ENCODE measurements around the gene SV2C.

SV2C gene, protein sequence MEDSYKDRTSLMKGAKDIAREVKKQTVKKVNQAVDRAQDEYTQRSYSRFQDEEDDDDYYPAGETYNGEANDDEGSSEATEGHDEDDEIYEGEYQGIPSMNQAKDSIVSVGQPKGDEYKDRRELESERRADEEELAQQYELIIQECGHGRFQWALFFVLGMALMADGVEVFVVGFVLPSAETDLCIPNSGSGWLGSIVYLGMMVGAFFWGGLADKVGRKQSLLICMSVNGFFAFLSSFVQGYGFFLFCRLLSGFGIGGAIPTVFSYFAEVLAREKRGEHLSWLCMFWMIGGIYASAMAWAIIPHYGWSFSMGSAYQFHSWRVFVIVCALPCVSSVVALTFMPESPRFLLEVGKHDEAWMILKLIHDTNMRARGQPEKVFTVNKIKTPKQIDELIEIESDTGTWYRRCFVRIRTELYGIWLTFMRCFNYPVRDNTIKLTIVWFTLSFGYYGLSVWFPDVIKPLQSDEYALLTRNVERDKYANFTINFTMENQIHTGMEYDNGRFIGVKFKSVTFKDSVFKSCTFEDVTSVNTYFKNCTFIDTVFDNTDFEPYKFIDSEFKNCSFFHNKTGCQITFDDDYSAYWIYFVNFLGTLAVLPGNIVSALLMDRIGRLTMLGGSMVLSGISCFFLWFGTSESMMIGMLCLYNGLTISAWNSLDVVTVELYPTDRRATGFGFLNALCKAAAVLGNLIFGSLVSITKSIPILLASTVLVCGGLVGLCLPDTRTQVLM

DNA sequence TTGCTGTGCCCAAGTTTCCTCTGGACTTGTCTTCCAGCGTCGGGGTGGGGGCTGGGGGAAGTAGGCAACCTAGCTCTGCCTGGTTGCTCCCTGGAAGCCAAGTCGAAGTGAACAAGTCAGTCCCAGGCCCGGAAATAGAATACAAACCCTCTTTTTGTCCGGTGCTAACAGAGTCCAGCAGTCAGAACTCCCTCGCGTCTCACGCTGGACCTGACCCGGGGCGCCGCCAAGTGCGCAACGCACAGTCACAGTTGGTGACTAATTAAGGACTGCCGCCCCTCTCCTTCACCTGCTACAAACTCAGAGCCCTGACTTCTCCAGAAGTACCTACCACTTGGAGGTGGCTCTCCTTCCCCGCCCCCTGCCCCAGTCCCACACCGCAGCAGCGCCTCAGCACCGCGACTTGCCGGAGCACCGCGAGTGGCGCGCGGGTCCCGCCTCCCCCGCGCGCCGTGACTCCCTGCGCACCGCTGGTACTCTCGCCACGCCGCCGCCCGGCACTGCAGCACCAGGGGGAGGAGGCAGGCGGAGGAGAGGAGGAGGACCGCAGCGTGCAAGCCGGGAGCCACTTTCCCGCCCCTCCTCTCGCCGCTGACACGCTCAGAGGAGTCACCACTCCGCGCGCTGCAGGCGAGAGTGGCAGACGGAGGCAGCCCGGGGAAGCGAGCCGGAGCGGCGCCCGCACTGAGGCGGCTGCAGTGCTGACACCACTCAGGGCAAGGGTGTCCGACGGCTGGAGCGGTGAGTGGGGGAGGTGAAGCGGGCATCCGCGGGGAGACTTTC, at the start of gene SV2C:
SV2C (plus strand) TSS at position 612 of the 783 bp plus-strand sequence. CDS start 48,368 bp downstream, outside the sequence.
- ChIA-PET CTCF (interaction anchor here (0.6 kb wide), 1 partner anchor 127 kb away, joined by 6 read pairs; no protein-coding TSS in a partner anchor), POLR2A (no interaction called here)
- H3K27ac ChIP-seq (ENCODE audit: extremely low read depth, low read depth, low read length), result no peak within 1 kb of the TSS
- peak within 1 kb of the TSS; percentile 39 for H3K4me3 ChIP-seq (ENCODE audit: low read depth, low read length)
- peaks cover 7% of the 10 kb centered on the region; the same call in 1 of the 2 replicates for H3K4me1 ChIP-seq (ENCODE audit: control insufficient read depth, insufficient read depth, low read length)
- H3K36me3 ChIP-seq (ENCODE audit: control insufficient read depth in 2 of 2, insufficient read depth in 1 of 2, low read length in 2 of 2), result no peaks in the 10 kb centered on the region
- no peaks in the 10 kb centered on the region for H3K9me3 ChIP-seq (ENCODE audit: control insufficient read depth, insufficient read depth, low read depth, low read length)
- no peak for TF ChIP-seq ZNF221 (tag by site-specific recombination; IDR thresholded peaks at IDR 0.05; ENCODE audit: borderline replicate concordance)
- no peak for TF ChIP-seq BCL11A (tag by site-specific recombination; IDR thresholded peaks at IDR 0.05; ENCODE audit: low read depth)
- peak; percentile 39; the same call in 1 of the 2 replicates for TF ChIP-seq ZNF561 (tag by site-specific recombination; IDR thresholded peaks at IDR 0.05; ENCODE audit: borderline replicate concordance)
- TF ChIP-seq, protein P1, sequence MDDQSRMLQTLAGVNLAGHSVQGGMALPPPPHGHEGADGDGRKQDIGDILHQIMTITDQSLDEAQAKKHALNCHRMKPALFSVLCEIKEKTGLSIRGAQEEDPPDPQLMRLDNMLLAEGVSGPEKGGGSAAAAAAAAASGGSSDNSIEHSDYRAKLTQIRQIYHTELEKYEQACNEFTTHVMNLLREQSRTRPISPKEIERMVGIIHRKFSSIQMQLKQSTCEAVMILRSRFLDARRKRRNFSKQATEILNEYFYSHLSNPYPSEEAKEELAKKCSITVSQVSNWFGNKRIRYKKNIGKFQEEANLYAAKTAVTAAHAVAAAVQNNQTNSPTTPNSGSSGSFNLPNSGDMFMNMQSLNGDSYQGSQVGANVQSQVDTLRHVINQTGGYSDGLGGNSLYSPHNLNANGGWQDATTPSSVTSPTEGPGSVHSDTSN (CRISPR knock-in tag; IDR thresholded peaks at IDR 0.05), result peak; percentile 33; the same call in 1 of the 2 replicates
- TF ChIP-seq, protein P2, sequence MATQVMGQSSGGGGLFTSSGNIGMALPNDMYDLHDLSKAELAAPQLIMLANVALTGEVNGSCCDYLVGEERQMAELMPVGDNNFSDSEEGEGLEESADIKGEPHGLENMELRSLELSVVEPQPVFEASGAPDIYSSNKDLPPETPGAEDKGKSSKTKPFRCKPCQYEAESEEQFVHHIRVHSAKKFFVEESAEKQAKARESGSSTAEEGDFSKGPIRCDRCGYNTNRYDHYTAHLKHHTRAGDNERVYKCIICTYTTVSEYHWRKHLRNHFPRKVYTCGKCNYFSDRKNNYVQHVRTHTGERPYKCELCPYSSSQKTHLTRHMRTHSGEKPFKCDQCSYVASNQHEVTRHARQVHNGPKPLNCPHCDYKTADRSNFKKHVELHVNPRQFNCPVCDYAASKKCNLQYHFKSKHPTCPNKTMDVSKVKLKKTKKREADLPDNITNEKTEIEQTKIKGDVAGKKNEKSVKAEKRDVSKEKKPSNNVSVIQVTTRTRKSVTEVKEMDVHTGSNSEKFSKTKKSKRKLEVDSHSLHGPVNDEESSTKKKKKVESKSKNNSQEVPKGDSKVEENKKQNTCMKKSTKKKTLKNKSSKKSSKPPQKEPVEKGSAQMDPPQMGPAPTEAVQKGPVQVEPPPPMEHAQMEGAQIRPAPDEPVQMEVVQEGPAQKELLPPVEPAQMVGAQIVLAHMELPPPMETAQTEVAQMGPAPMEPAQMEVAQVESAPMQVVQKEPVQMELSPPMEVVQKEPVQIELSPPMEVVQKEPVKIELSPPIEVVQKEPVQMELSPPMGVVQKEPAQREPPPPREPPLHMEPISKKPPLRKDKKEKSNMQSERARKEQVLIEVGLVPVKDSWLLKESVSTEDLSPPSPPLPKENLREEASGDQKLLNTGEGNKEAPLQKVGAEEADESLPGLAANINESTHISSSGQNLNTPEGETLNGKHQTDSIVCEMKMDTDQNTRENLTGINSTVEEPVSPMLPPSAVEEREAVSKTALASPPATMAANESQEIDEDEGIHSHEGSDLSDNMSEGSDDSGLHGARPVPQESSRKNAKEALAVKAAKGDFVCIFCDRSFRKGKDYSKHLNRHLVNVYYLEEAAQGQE (tag by site-specific recombination; IDR thresholded peaks at IDR 0.05), result peak; percentile 18; the same call in 1 of the 2 replicates
- TF ChIP-seq ZNF394 (tag by site-specific recombination; IDR thresholded peaks at IDR 0.05; ENCODE audit: borderline replicate concordance), result peak; percentile 23; the same call in 1 of the 2 replicates
- TF ChIP-seq ZNF302 (tag by site-specific recombination; IDR thresholded peaks at IDR 0.05; ENCODE audit: low read depth), result no peak
- no peak for TF ChIP-seq ZSCAN23 (tag by site-specific recombination; IDR thresholded peaks at IDR 0.05)
- 0 out of 2 replicates have a peak, but pooled peaks have one; percentile 29 for TF ChIP-seq KLF9 (tag by site-specific recombination; IDR thresholded peaks at IDR 0.05; ENCODE audit: low read depth)
- TF ChIP-seq, protein P3, sequence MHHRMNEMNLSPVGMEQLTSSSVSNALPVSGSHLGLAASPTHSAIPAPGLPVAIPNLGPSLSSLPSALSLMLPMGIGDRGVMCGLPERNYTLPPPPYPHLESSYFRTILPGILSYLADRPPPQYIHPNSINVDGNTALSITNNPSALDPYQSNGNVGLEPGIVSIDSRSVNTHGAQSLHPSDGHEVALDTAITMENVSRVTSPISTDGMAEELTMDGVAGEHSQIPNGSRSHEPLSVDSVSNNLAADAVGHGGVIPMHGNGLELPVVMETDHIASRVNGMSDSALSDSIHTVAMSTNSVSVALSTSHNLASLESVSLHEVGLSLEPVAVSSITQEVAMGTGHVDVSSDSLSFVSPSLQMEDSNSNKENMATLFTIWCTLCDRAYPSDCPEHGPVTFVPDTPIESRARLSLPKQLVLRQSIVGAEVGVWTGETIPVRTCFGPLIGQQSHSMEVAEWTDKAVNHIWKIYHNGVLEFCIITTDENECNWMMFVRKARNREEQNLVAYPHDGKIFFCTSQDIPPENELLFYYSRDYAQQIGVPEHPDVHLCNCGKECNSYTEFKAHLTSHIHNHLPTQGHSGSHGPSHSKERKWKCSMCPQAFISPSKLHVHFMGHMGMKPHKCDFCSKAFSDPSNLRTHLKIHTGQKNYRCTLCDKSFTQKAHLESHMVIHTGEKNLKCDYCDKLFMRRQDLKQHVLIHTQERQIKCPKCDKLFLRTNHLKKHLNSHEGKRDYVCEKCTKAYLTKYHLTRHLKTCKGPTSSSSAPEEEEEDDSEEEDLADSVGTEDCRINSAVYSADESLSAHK (tag by site-specific recombination; IDR thresholded peaks at IDR 0.05), result no peak
- TF ChIP-seq, protein P4, sequence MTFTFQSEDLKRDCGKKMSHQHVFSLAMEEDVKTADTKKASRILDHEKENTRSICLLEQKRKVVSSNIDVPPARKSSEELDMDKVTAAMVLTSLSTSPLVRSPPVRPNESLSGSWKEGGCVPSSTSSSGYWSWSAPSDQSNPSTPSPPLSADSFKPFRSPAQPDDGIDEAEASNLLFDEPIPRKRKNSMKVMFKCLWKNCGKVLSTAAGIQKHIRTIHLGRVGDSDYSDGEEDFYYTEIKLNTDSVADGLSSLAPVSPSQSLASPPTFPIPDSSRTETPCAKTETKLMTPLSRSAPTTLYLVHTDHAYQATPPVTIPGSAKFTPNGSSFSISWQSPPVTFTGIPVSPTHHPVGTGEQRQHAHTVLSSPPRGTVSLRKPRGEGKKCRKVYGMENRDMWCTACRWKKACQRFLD (tag by site-specific recombination; IDR thresholded peaks at IDR 0.05), result no peak
- no peak for TF ChIP-seq ZNF239 (tag by site-specific recombination; IDR thresholded peaks at IDR 0.05)
- TF ChIP-seq, protein P5, sequence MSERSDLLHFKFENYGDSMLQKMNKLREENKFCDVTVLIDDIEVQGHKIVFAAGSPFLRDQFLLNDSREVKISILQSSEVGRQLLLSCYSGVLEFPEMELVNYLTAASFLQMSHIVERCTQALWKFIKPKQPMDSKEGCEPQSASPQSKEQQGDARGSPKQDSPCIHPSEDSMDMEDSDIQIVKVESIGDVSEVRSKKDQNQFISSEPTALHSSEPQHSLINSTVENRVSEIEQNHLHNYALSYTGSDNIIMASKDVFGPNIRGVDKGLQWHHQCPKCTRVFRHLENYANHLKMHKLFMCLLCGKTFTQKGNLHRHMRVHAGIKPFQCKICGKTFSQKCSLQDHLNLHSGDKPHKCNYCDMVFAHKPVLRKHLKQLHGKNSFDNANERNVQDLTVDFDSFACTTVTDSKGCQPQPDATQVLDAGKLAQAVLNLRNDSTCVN (tag by site-specific recombination; optimal IDR thresholded peaks at IDR 0.05), result peak; percentile 90
- TF ChIP-seq ZNF544 (tag by site-specific recombination; IDR thresholded peaks at IDR 0.05), result no peak
- TF ChIP-seq, protein P6, sequence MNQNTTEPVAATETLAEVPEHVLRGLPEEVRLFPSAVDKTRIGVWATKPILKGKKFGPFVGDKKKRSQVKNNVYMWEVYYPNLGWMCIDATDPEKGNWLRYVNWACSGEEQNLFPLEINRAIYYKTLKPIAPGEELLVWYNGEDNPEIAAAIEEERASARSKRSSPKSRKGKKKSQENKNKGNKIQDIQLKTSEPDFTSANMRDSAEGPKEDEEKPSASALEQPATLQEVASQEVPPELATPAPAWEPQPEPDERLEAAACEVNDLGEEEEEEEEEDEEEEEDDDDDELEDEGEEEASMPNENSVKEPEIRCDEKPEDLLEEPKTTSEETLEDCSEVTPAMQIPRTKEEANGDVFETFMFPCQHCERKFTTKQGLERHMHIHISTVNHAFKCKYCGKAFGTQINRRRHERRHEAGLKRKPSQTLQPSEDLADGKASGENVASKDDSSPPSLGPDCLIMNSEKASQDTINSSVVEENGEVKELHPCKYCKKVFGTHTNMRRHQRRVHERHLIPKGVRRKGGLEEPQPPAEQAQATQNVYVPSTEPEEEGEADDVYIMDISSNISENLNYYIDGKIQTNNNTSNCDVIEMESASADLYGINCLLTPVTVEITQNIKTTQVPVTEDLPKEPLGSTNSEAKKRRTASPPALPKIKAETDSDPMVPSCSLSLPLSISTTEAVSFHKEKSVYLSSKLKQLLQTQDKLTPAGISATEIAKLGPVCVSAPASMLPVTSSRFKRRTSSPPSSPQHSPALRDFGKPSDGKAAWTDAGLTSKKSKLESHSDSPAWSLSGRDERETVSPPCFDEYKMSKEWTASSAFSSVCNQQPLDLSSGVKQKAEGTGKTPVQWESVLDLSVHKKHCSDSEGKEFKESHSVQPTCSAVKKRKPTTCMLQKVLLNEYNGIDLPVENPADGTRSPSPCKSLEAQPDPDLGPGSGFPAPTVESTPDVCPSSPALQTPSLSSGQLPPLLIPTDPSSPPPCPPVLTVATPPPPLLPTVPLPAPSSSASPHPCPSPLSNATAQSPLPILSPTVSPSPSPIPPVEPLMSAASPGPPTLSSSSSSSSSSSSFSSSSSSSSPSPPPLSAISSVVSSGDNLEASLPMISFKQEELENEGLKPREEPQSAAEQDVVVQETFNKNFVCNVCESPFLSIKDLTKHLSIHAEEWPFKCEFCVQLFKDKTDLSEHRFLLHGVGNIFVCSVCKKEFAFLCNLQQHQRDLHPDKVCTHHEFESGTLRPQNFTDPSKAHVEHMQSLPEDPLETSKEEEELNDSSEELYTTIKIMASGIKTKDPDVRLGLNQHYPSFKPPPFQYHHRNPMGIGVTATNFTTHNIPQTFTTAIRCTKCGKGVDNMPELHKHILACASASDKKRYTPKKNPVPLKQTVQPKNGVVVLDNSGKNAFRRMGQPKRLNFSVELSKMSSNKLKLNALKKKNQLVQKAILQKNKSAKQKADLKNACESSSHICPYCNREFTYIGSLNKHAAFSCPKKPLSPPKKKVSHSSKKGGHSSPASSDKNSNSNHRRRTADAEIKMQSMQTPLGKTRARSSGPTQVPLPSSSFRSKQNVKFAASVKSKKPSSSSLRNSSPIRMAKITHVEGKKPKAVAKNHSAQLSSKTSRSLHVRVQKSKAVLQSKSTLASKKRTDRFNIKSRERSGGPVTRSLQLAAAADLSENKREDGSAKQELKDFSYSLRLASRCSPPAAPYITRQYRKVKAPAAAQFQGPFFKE (tag by site-specific recombination; IDR thresholded peaks at IDR 0.05; ENCODE audit: borderline replicate concordance), result no peak
- no peak for TF ChIP-seq ZNF2 (tag by site-specific recombination; IDR thresholded peaks at IDR 0.05)

Measured in HEK293 (cell line).